K562 (cell line): ENCODE measurements around the gene AMMECR1. TPM values are rescaled to one million over a fixed set of nuclear protein-coding genes. Genes with fewer than 3 reads are reported as not detected.

ENCODE experiments used
- ATAC-seq: fragments of 200-7000 bp; cut with Tn5 transposase; 3 replicates; pipeline ENCODE4 v1.9.1; 2020; ENCODE audit warnings: moderate library complexity
- BruUV-seq: library from RNA; stranded (reverse); fragments of 400-500 nt; replicated peaks from 2 replicates; lab custom pipeline; 2021; lab: Mats Ljungman, UMichigan
- CTCF ChIA-PET: fragments of 300-600 bp; formaldehyde crosslinking; extraction: SDS; loops from one replicate; lab custom pipeline; 2021; ENCODE audit warnings: low intra/inter-chr PET ratio; lab: Yijun Ruan, JAX
- POLR2A ChIA-PET: fragments of 300-600, 350-650 bp; sonication (Branson Sonifier 250); formaldehyde crosslinking; extraction: SDS; loops from one replicate; lab custom pipeline; 2021; ENCODE audit warnings: antibody characterized with exemption, inconsistent platforms; lab: Yijun Ruan, JAX
- DNase-seq, 4 experiments: peaks; one replicate each; pipeline versions ENCODE4 v3.0.0 to v3.0.0-alpha.2; 2011 to 2018; ENCODE audit warnings: low spot score in 3 of 4, mixed read lengths in 3 of 4; ENCODE audit errors: extremely low read depth in 1 of 4
- FAIRE-seq: peaks from 2 replicates; lab custom pipeline; 2011; peaks lifted over from hg19 to GRCh38; lab: Jason Lieb, UNC
- H2AFZ ChIP-seq: 2 replicates; pipeline ENCODE4 v1.6.0; 2011; ENCODE audit warnings: low read depth, low read length, control low read depth, inconsistent platforms
- H3K27ac ChIP-seq: fragments of 200-600 bp; 3 replicates; pipeline ENCODE4 v1.8.0; 2011; ENCODE audit warnings: low read depth, mild to moderate bottlenecking, control low read depth, inconsistent platforms, low read length, moderate library complexity, mixed read lengths; ENCODE audit errors: extremely low read depth
- H3K27me3 ChIP-seq, 2 experiments: fragments of 300-600 bp in 1 of 2; 2 replicates in 1 of 2; 3 replicates in 1 of 2; pipeline versions ENCODE4 v1.6.0 to v1.8.0; 2011; ENCODE audit warnings: inconsistent platforms in 2 of 2, low read length in 2 of 2, mild to moderate bottlenecking in 1 of 2, mixed read lengths in 1 of 2, moderate library complexity in 1 of 2; ENCODE audit not compliant: control insufficient read depth in 2 of 2, insufficient read depth in 2 of 2
- H3K36me3 ChIP-seq: fragments of 300-600 bp; 3 replicates; pipeline ENCODE4 v1.8.0; 2011; ENCODE audit warnings: mild to moderate bottlenecking, low read length, inconsistent platforms; ENCODE audit not compliant: control insufficient read depth, insufficient read depth
- H3K4me1 ChIP-seq, 2 experiments: fragments of 200-600 bp in 1 of 2; replicated peaks in 1 of 2; 2 replicates in 1 of 2; 3 replicates in 1 of 2; pipeline versions ENCODE4 v1.5.1 to v1.8.0; 2011; ENCODE audit warnings: inconsistent platforms in 2 of 2, low read length in 2 of 2, mild to moderate bottlenecking in 1 of 2, mixed read lengths in 1 of 2, moderate library complexity in 1 of 2; ENCODE audit not compliant: control insufficient read depth in 2 of 2, insufficient read depth in 2 of 2
- H3K4me2 ChIP-seq: 2 replicates; pipeline ENCODE4 v1.6.1; 2011; ENCODE audit warnings: low read length, control low read depth, inconsistent platforms, mixed read lengths; ENCODE audit not compliant: insufficient read depth
- H3K4me3 ChIP-seq: fragments of 200-600 bp; sonication (generic), shearing (Covaris generic); 2 replicates; pipeline ENCODE4 v1.5.1; 2016; ENCODE audit warnings: control low read depth, inconsistent platforms
- H3K79me2 ChIP-seq: fragments of 200-600 bp; 3 replicates; pipeline ENCODE4 v1.8.0; 2011; ENCODE audit warnings: low read length, inconsistent platforms; ENCODE audit not compliant: control insufficient read depth, insufficient read depth
- H3K9ac ChIP-seq, 2 experiments: 2 replicates each; pipeline versions ENCODE4 v1.6.0 to v1.6.1; 2011; ENCODE audit warnings: low read depth in 2 of 2, low read length in 2 of 2, control low read depth in 1 of 2, inconsistent platforms in 1 of 2, mild to moderate bottlenecking in 1 of 2, mixed read lengths in 1 of 2; ENCODE audit not compliant: insufficient read depth in 1 of 2
- H3K9me1 ChIP-seq: one replicate; pipeline ENCODE4 v1.6.0; 2011; ENCODE audit warnings: inconsistent platforms, mild to moderate bottlenecking, low read length, moderate library complexity; ENCODE audit not compliant: control insufficient read depth, insufficient read depth
- H3K9me3 ChIP-seq: replicated peaks from 2 replicates; pipeline ENCODE4 v1.5.1; 2011; ENCODE audit warnings: low read depth, low read length, inconsistent platforms; ENCODE audit not compliant: control insufficient read depth, insufficient read depth
- H4K20me1 ChIP-seq: replicated peaks from 2 replicates; pipeline ENCODE4 v1.6.1; 2011; ENCODE audit warnings: low read length, inconsistent platforms, mixed read lengths; ENCODE audit not compliant: control insufficient read depth, insufficient read depth
- C11orf30 ChIP-seq: fragments of 450-650 bp; IDR thresholded peaks from 2 replicates; pipeline ENCODE4 v1.6.1; 2016; ENCODE audit warnings: low read depth, mild to moderate bottlenecking
- KDM2B ChIP-seq: fragments of 250-450 bp; sonication (Bioruptor Pico); IDR thresholded peaks from 2 replicates; pipeline ENCODE4 v1.8.0; 2021; ENCODE audit warnings: mild to moderate bottlenecking, moderate library complexity
- SMC3 ChIP-seq: conservative IDR thresholded peaks from 2 replicates; pipeline ENCODE4 v1.6.1; 2011; ENCODE audit warnings: low read depth, low read length, improper control_type of control experiment; ENCODE audit not compliant: insufficient read depth
- WGBS: fragments of 100-300 bp; shearing (Covaris generic); methylation state at CpG from one replicate; pipeline ENCODE4 v1.1.6; 2016; ENCODE audit warnings: low coverage, mixed read lengths; ENCODE audit not compliant: insufficient coverage; ENCODE audit errors: missing lambda C conversion rate; 5-methylcytosine and 5-hydroxymethylcytosine counted together
- in situ Hi-C: fragments of 300-500 bp; cut with MboI; formaldehyde crosslinking; loops from 4 replicates; pipeline ENCODE4 v1.15.0; 2018; ENCODE audit warnings: inconsistent platforms, mixed read lengths
- intact Hi-C: fragments of 100-400 bp; cut with micrococcal nuclease; formaldehyde crosslinking; loops from 2 replicates; pipeline ENCODE4 v1.14.2; 2022
- polyA plus RNA-seq, 8 experiments: library from polyadenylated mRNA; depleted of rRNA in 4 of 8; stranded (reverse) in 5 of 8; unstranded in 3 of 8; fragments of >200 nt; fragmentation: Nextera tagmentation in 2 of 8; fragmentation: Illumina TruSeq in 1 of 8; extraction: Ambion mirVana in 2 of 8; extraction: Trizol in 1 of 8; gene quantifications; 2 replicates each; pipeline versions ENCODE4 v1.2.1 to v1.2.3, GENCODE V29; 2011 to 2014; ENCODE audit warnings: inconsistent platforms in 1 of 8, missing spikeins in 1 of 8
- total RNA-seq, 7 experiments: library from RNA; depleted of rRNA in 6 of 7; stranded (reverse); fragments of >200 nt in 6 of 7; fragmentation: Illumina TruSeq in 2 of 7; extraction: Trizol in 2 of 7; gene quantifications; 2 replicates each; pipeline versions ENCODE4 v1.2.1 to v1.2.3, GENCODE V29; 2011 to 2021; ENCODE audit warnings: low replicate concordance in 1 of 7
- TF ChIP-seq, protein P1 (sequence below), 3 experiments: IDR thresholded peaks in 2 of 3; conservative IDR thresholded peaks in 1 of 3; 2 replicates each; pipeline ENCODE4 v1.5.1; 2011 to 2012; ENCODE audit warnings: low read length in 3 of 3, mild to moderate bottlenecking in 3 of 3, control low read depth in 2 of 3, improper control_type of control experiment in 1 of 3, inconsistent platforms in 1 of 3, low read depth in 1 of 3, mixed read lengths in 1 of 3, moderate library complexity in 1 of 3; ENCODE audit not compliant: insufficient read depth in 2 of 3

The AMMECR1 gene
- total and polyA plus RNA-seq, 9 of the 15 experiments (the other 6 are each of a cell fraction or from before 2014, with no cell fraction given): 13.9 to 36.7 (median 23.6) TPM

DNA sequence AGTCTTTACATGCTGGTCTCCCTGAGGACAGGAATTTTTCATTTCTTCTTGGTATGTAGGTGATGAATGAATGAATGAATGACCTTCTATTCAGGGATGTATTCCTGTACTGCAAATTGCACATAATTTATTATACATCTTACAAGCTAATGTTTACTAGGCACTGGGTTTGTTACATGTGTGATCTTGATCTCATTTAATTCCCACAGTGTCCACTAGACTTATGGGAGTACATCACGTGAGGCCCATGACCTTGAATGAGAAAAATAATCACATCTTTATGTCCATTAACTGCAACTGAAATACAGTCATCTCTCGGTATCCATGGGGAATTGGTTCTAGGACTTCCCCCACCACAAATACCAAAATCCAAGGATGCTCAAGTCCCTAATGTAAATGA is 164.6 kb downstream of the AMMECR1 start:
- peaks cover 33% of the 10 kb centered on the region for H3K36me3 ChIP-seq
- no peak overlapping the region for H3K4me3 ChIP-seq
- POLR2A ChIA-PET: interaction anchor here (1.5 to 2.1 kb wide), 2 partner anchors 258 to 262 kb away, joined by 6 to 7 read pairs; no protein-coding TSS in a partner anchor
- H3K4me1 ChIP-seq: peaks cover 0 to 9% of the 10 kb centered on the region in 2 experiments; a peak in 2 of 5 replicates
- CTCF ChIA-PET: no interaction called here
- in situ Hi-C loops (loop anchor here (25.0 kb wide), 2 partner anchors 509 to 709 kb away; no protein-coding TSS in a partner anchor), intact Hi-C loops (loop anchor here (10.0 kb wide), 2 partner anchors 668 to 692 kb away; partner anchors contain the start of gene GUCY2F)
- WGBS: 94% methylated on average over 2 of the region's 2 CpGs
- no peak for TF ChIP-seq KDM2B (CRISPR knock-in tag)
- no peaks in the 10 kb centered on the region for H3K9me3 ChIP-seq
- H3K9ac ChIP-seq: no peak overlapping the region
- no peaks in the 10 kb centered on the region; the same call in 1 of the 2 replicates for H4K20me1 ChIP-seq
- H3K79me2 ChIP-seq: peaks cover 2% of the 10 kb centered on the region; the same call in 1 of the 3 replicates
- H3K4me2 ChIP-seq: no peak overlapping the region
- H3K27me3 ChIP-seq: no peaks in the 10 kb centered on the region
- no peaks in the 10 kb centered on the region for H3K9me1 ChIP-seq
- DNase-seq (no peak), ATAC-seq (no peak), FAIRE-seq (no peak)
- H2AFZ ChIP-seq: no peak overlapping the region
- no TSS peak for BruUV-seq
- no peak overlapping the region for H3K27ac ChIP-seq

DNA sequence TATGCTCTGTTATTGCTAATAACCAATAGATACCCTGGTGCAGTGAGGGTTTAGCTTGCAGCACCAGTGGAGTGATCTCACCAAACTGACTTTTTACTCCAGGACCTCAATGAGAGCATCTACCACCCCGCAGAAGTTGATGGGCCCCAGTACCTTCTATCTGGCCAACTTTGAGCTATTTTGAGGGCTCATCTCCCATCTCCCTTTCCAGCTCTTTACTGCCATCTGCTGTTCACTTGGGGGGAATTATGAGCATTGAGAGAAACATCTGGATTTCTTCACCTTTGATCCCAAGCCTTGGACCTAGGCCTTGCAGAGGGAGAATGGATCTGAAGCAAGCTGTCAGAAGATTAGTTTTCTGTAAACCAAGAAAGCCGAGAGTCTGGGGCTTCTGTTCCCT is 171.4 kb downstream of the AMMECR1 start:
- no peak overlapping the region for H3K4me2 ChIP-seq
- H3K9me3 ChIP-seq: no peaks in the 10 kb centered on the region
- no peaks in the 10 kb centered on the region for H4K20me1 ChIP-seq
- ATAC-seq: peak; percentile 91
- WGBS: 21% methylated on average over 2 of the region's 2 CpGs
- in situ Hi-C loops (loop anchor here (5.0 to 10.0 kb wide), 2 partner anchors 242 to 419 kb away; no protein-coding TSS in a partner anchor), intact Hi-C loops (loop anchor here (1.0 to 10.0 kb wide), 4 partner anchors 99 to 432 kb away; no protein-coding TSS in a partner anchor)
- ChIA-PET CTCF (interaction anchor here (0.7 to 2.2 kb wide), 7 partner anchors 14 to 434 kb away, joined by 3 to 10 read pairs (median 3); no protein-coding TSS in a partner anchor), POLR2A (interaction anchor here (0.7 to 1.0 kb wide), 2 partner anchors 9 to 17 kb away, joined by 3 read pairs; no protein-coding TSS in a partner anchor)
- no peak overlapping the region for H2AFZ ChIP-seq
- H3K79me2 ChIP-seq: no peaks in the 10 kb centered on the region
- peak; percentile 87 for FAIRE-seq
- H3K36me3 ChIP-seq: peaks cover 40% of the 10 kb centered on the region
- H3K27me3 ChIP-seq: no peaks in the 10 kb centered on the region
- peak; percentile 63 to 68 (median 64) for DNase-seq
- H3K4me1 ChIP-seq: peaks cover 4 to 7% of the 10 kb centered on the region in 2 experiments; a peak in 3 of 5 replicates
- H3K9me1 ChIP-seq: peaks cover 3% of the 10 kb centered on the region
- no TSS peak for BruUV-seq
- H3K4me3 ChIP-seq: no peak overlapping the region
- no peak overlapping the region for H3K9ac ChIP-seq
- H3K27ac ChIP-seq: no peak overlapping the region
- peak; percentile 47; the same call in 1 of the 2 replicates for TF ChIP-seq SMC3
- TF ChIP-seq, protein P1, sequence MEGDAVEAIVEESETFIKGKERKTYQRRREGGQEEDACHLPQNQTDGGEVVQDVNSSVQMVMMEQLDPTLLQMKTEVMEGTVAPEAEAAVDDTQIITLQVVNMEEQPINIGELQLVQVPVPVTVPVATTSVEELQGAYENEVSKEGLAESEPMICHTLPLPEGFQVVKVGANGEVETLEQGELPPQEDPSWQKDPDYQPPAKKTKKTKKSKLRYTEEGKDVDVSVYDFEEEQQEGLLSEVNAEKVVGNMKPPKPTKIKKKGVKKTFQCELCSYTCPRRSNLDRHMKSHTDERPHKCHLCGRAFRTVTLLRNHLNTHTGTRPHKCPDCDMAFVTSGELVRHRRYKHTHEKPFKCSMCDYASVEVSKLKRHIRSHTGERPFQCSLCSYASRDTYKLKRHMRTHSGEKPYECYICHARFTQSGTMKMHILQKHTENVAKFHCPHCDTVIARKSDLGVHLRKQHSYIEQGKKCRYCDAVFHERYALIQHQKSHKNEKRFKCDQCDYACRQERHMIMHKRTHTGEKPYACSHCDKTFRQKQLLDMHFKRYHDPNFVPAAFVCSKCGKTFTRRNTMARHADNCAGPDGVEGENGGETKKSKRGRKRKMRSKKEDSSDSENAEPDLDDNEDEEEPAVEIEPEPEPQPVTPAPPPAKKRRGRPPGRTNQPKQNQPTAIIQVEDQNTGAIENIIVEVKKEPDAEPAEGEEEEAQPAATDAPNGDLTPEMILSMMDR (IDR thresholded peaks at IDR 0.05 in 2 of 3, conservative IDR thresholded peaks at IDR 0.05 in 1 of 3; ENCODE audit: insufficient read depth in 2 of 3, low read depth in 1 of 3, low read length in 3 of 3): peak; percentile 68 to 79 (median 73)
- TF ChIP-seq C11orf30: no peak
